Pancreas (tissue), 10 donors: ENCODE results near the gene FAM124A. TPM values are rescaled to one million over a fixed set of nuclear protein-coding genes. Genes with fewer than 3 reads are reported as not detected.

Experiments
- ATAC-seq, 4 donors: fragments of 200-7000 bp; cut with Tn5 transposase; one replicate each; pipeline versions ENCODE4 v1.8.0 to v1.9.1; 2020; ENCODE audit warnings: mild to moderate bottlenecking in 4 of 4, moderate library complexity in 4 of 4
- DNase-seq, 6 donors: peaks; one replicate each; pipeline ENCODE4 v3.0.0-alpha.2; 2020
- FAIRE-seq: peaks from 2 replicates; lab custom pipeline; 2012; peaks lifted over from hg19 to GRCh38; lab: Jason Lieb, UNC
- H3K27ac ChIP-seq, 4 donors: fragments of 200-600 bp; sonication (generic); 1 replicate in 3 of 4; 2 replicates in 1 of 4; pipeline versions ENCODE4 v1.5.0 to v1.8.0; 2020
- H3K27me3 ChIP-seq, 4 donors: fragments of 200-600 bp; one replicate each; pipeline ENCODE4 v1.8.0; 2021
- H3K36me3 ChIP-seq, 3 donors: fragments of 200-600 bp; sonication (generic) in 1 of 3; one replicate each; pipeline versions ENCODE4 v1.5.0 to v1.8.0; 2020 to 2021
- H3K4me1 ChIP-seq, 3 donors: fragments of 200-600 bp; one replicate each; pipeline ENCODE4 v1.8.0; 2021
- H3K4me3 ChIP-seq, 4 donors: fragments of 200-600 bp; sonication (generic) in 2 of 4; one replicate each; pipeline versions ENCODE4 v1.5.0 to v1.8.0; 2020 to 2021
- H3K9me3 ChIP-seq, 4 donors: fragments of 200-600 bp; one replicate each; pipeline ENCODE4 v1.8.0; 2021
- WGBS, 2 donors: extraction: QIAGEN DNeasy Blood & Tissue Kit; methylation state at CpG; one replicate each; pipeline ENCODE4 v1.1.7; 2013; 5-methylcytosine and 5-hydroxymethylcytosine counted together
- intact Hi-C, 3 donors: fragments of 100-400 bp; cut with DNase I; formaldehyde crosslinking; loops; one replicate each; pipeline versions ENCODE4 v1.11.1 to v1.14.2; 2022
- polyA plus RNA-seq, 2 donors: library from polyadenylated mRNA; stranded (reverse); fragments of 200-250 nt; gene quantifications; one replicate each; pipeline ENCODE4 v1.2.3, GENCODE V29; 2013
- total RNA-seq, 6 donors: library from RNA; stranded (reverse); fragmentation: NEBNext Ultra II Directional in 4 of 6; extraction: Animal tissue kit (Norgen Biotek cat#: 25700) in 4 of 6; gene quantifications; one replicate each; pipeline versions ENCODE4 v1.2.1 to v1.2.4, GENCODE V29; 2021 to 2023
- TF ChIP-seq, protein P1 (sequence below), 4 donors: fragments of 200-600 bp; sonication (generic) in 3 of 4; IDR thresholded peaks; one replicate each; pipeline versions ENCODE4 v1.5.0 to v1.8.0; 2021; ENCODE audit warnings: antibody characterized with exemption in 4 of 4
- donor health status: healthy with polysubstance abuse.
- donor health status: DM: no; HTN: no; CAD: no; lungs with moderate emphysema.
- donor health status: DM: no; HTN: no; CAD: no.
- donor health status: control.
- donor health status: control.
- donor health status: Bipolar disorder and iron deficiency.
- donor health status: DM: yes; HTN: yes; CAD: no.
- donor health status: DM: no; HTN: no; CAD: no.
- donor health status: DM: no; HTN: no; CAD: no.
- donor health status: DM: yes; HTN: yes; CAD: no.

The FAM124A gene
- total and polyA plus RNA-seq, 8 donors: 0.47 to 1.6 (median 0.77) TPM

DNA sequence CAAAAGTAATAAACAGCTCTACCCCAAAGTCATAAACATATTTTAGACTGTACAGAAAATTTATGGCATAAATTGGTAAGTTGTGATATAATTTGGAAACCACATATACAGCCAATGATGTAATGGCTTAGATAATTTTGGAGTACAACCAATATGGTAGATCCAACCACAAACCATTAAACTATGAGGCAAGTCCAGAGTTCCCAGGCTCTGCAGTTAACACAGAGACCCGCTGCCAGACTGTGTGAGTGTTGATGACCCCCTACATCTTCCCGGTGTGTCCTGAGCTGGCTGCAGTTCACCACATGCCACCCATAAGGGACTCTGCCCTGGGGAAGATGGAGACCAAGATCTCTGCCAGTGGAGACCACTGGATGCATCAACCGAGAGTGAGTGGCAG, 107.4 kb downstream of the FAM124A start:
- Histone ChIP-seq H3K27ac (no peak overlapping the region), H3K9me3 (no peaks in the 10 kb centered on the region), H3K4me1 (no peaks in the 10 kb centered on the region), H3K4me3 (no peak overlapping the region), H3K27me3 (no peaks in the 10 kb centered on the region), H3K36me3 (no peaks in the 10 kb centered on the region)
- FAIRE-seq (no peak), ATAC-seq (no peak), DNase-seq (no peak)
- TF ChIP-seq, protein P1, sequence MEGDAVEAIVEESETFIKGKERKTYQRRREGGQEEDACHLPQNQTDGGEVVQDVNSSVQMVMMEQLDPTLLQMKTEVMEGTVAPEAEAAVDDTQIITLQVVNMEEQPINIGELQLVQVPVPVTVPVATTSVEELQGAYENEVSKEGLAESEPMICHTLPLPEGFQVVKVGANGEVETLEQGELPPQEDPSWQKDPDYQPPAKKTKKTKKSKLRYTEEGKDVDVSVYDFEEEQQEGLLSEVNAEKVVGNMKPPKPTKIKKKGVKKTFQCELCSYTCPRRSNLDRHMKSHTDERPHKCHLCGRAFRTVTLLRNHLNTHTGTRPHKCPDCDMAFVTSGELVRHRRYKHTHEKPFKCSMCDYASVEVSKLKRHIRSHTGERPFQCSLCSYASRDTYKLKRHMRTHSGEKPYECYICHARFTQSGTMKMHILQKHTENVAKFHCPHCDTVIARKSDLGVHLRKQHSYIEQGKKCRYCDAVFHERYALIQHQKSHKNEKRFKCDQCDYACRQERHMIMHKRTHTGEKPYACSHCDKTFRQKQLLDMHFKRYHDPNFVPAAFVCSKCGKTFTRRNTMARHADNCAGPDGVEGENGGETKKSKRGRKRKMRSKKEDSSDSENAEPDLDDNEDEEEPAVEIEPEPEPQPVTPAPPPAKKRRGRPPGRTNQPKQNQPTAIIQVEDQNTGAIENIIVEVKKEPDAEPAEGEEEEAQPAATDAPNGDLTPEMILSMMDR (IDR thresholded peaks at IDR 0.05): no peak
- 94 to 95% methylated on average over 3 of the region's 3 CpGs for WGBS, 2 donors
- intact Hi-C loops: no loop called here

DNA sequence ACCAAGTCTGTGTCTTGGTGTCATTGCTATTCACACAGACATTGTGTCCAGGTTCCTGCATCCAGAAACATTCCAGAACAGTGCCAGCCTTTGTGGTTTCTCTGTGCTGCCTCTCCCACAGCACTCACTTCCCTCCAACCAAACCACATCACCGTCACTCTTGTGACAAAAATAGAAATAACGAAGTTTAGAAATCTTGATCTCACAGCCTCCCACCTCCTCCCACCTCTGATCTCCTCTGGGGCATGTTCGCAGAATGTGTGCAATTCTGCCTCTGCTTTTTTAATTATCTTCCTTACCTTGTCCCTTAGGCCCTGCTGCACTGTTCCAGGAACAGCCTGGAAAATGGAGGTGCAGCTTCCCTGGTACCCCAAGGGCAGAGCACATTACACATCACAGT, 108.6 kb downstream of the FAM124A start:
- 89 to 96% methylated on average over 3 of the region's 3 CpGs for WGBS, 2 donors
- no peak for ATAC-seq

DNA sequence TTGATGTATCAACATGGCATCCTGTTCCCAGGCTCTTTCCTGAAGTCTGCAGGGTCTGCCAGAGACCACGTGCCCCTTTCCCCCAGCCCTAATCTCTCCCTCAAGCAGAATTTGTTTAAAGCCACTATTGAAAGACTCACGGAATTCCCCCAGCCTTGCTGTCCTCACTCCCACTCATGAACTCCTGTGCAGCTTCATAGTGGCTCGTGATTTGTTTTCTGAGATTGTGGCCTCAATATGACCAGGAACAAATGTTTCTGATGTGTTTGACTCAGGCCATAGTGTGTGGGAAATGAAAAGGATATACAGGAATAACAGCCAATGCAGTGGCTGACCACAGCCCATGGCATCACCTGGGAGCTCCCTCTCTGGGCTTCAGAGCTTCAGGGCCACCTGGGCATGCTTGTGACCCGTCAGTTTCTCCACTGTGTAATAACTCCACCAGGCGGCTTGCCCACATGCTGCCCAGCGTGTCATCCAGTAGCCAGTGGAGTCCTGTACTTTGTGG, 109.2 kb downstream of the FAM124A start:
- intact Hi-C loops: no loop called here
- no peak overlapping the region for H3K27ac ChIP-seq
- no peaks in the 10 kb centered on the region for H3K36me3 ChIP-seq
- H3K27me3 ChIP-seq: no peaks in the 10 kb centered on the region
- 83 to 88% methylated on average over 6 of the region's 6 CpGs for WGBS, 2 donors
- DNase-seq (no peak), ATAC-seq (no peak), FAIRE-seq (no peak)
- no peak overlapping the region for H3K4me3 ChIP-seq
- H3K9me3 ChIP-seq: no peaks in the 10 kb centered on the region
- H3K4me1 ChIP-seq: no peaks in the 10 kb centered on the region
- TF ChIP-seq, protein P1 (IDR thresholded peaks at IDR 0.05): no peak

More for the DNA sequence above, 108.6 kb downstream of the FAM124A start:
- Histone ChIP-seq H3K27me3 (no peaks in the 10 kb centered on the region), H3K27ac (no peak overlapping the region), H3K36me3 (no peaks in the 10 kb centered on the region), H3K9me3 (no peaks in the 10 kb centered on the region), H3K4me1 (no peaks in the 10 kb centered on the region), H3K4me3 (no peak overlapping the region)
- intact Hi-C loops: no loop called here
- FAIRE-seq: no peak
- TF ChIP-seq, protein P1 (IDR thresholded peaks at IDR 0.05): no peak
- no peak for DNase-seq

DNA sequence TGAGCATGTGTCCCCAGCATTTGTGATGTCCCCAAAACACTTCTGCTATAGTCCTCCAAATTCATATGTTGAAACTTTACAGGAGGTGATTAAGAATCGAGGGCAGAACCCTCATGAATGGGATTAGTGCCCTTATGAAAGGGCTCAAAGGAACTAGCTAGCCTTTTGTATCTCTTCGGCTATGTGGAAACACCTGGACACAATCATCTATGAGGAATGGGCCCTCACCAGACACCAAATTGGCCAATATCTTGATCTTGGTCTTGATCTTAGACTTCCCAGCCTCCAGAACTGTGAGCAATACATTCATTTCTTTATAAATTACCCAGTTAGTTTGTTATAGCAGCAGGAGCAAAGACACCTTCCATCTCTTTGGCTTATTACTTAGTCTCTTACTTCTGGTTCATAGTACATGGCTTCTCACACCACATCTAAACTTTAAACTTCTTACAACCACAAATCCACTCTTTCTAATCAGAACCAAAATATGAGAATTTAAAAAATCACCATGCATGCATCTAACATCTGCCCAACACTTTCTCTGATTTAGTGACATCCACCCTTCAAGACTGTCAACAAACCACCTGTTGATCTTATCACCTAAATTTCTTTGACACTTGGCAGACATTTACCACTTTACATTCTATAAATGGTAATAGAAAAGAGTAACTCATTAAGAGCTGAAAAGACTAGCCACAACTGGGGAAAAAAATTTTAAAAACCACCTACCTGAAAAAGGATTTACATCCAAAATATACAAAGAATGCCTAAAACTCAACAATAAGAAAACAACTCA, 110.6 kb downstream of the FAM124A start:
- WGBS, 2 donors: 90% methylated on average over 2 of the region's 2 CpGs
- DNase-seq: no peak
- no peaks in the 10 kb centered on the region for H3K36me3 ChIP-seq
- ATAC-seq: no peak
- H3K9me3 ChIP-seq: no peaks in the 10 kb centered on the region
- TF ChIP-seq, protein P1 (IDR thresholded peaks at IDR 0.05): no peak
- FAIRE-seq: no peak
- no peak overlapping the region for H3K27ac ChIP-seq
- intact Hi-C loops: no loop called here
- no peaks in the 10 kb centered on the region for H3K4me1 ChIP-seq
- no peak overlapping the region for H3K4me3 ChIP-seq
- H3K27me3 ChIP-seq: no peaks in the 10 kb centered on the region

DNA sequence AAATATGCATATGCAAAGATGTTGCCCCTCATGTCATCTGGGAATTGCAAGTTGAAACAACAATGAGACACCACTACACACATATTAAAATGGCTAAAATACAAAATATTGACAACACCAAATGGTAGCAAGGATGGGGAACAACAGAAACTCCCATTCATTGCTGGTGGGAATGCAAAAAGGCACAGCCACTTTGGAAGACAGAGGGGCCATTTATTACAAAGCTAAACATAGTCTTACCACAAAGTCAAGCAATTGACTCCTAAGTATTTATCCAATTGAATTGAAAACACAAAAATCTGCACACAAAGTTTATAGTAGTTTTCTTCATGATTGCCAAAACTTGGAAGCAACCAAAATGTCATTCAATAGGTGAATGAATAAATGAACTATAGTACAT, 111.2 kb downstream of the FAM124A start:
- ATAC-seq (no peak), DNase-seq (no peak), FAIRE-seq (no peak)
- H3K9me3 ChIP-seq: no peaks in the 10 kb centered on the region
- no peak overlapping the region for H3K27ac ChIP-seq
- intact Hi-C loops: no loop called here
- no peak overlapping the region for H3K4me3 ChIP-seq
- TF ChIP-seq, protein P1 (IDR thresholded peaks at IDR 0.05): no peak
- H3K4me1 ChIP-seq: no peaks in the 10 kb centered on the region
- no peaks in the 10 kb centered on the region for H3K36me3 ChIP-seq
- H3K27me3 ChIP-seq: no peaks in the 10 kb centered on the region
